DLD1 (cell line): ENCODE data around the gene CACNA2D4.

ENCODE experiments used
- in situ Hi-C: cut with HindIII; loops from 2 replicates; pipeline ENCODE4 v1.10.0; 2017; ENCODE audit warnings: low sequenced_read_pairs

Gene CACNA2D4

GRCh38 chr12:1793426-1794210 lies 124.8 kb downstream of the CACNA2D4 start:
- in situ Hi-C loops, result no loop called here

- in situ Hi-C loops, result no loop called here
Observed at GRCh38 chr12:1792406-1792805, 126.0 kb downstream of the CACNA2D4 start.

DNA sequence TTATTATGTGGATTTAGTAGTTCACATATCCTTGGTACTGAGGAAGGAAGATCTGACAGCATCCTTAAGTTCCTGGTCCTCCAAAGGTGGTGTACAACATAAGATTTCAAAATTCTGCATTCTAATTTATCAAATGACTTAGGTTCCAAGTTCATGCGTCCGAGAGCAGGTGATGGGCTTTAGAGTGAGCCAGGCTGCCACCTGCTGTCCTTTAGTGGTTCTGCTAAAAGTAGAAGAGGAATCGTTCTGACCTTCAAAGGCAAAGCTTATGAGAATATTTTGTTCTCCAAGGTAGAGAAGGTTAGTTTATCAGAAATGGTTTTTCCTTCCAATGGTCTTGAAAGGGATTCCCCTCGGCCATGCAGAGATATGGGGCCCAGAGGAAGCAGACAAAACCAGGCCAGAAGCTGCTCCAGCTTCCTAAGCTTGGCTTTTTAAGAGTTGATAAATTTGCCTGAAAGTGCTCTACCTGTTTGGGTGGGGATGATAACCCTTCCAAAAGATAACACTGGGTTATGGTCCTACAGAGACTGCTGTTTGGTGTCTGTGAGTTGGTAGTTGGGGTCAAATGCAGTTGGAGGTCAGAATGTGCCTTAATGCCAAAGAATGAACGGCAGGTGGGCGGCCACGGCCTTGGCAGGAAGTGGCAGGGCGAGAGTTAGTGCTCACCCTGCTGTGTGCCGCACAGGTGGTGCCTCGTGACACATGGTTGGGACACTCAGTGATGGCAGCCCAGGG lies 127.2 kb downstream of the CACNA2D4 start:
- in situ Hi-C loops, result no loop called here

GRCh38 chr12:1790444-1790843 lies 128.0 kb downstream of the CACNA2D4 start:
- in situ Hi-C loops, result no loop called here

- in situ Hi-C loops, result no loop called here
Observed at GRCh38 chr12:1787714-1788113, 130.7 kb downstream of the CACNA2D4 start.

- in situ Hi-C loops, result no loop called here
Observed at GRCh38 chr12:1782215-1782614, 136.2 kb downstream of the CACNA2D4 start.

DNA sequence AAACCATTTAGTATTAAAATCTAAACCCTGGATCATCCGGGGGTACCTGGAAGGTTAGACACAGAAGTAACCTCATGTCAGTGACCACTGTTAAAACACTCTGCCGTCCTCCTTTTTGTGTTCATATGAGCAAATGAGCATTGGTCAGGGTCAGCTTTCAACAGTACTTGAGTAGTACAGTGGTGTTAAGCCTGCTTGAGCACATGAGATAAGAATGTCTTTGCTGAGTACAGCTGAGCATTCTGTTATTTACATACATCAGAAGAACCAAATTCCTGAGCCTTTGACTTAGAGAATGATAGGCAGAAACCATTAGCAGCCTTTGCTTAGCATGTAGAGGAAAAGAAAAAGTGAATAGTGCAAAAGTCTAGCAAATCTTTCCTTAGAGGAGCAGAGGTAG lies 136.7 kb downstream of the CACNA2D4 start:
- in situ Hi-C loops, result no loop called here

GRCh38 chr12:1779783-1780182 lies 138.7 kb downstream of the CACNA2D4 start:
- in situ Hi-C loops, result no loop called here

- in situ Hi-C loops, result no loop called here
Observed at GRCh38 chr12:1778911-1779310, 139.5 kb downstream of the CACNA2D4 start.

DNA sequence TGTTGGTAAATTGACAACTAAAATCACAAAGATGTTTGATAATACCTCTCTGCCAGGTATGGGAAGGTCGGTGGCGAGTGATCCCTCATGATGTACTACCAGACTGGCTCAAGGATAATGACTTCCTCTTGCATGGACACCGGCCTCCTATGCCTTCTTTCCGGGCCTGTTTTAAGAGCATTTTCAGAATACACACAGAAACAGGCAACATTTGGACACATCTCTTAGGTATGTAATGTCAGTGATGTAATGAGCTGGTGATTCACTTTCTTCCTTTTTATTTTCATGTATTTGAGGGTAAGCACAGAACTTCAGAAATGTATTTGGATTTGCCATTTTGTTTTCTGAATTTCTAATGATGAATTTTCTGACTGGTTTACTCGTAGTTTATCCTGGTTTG lies 140.7 kb downstream of the CACNA2D4 start:
- in situ Hi-C loops, result no loop called here

DNA sequence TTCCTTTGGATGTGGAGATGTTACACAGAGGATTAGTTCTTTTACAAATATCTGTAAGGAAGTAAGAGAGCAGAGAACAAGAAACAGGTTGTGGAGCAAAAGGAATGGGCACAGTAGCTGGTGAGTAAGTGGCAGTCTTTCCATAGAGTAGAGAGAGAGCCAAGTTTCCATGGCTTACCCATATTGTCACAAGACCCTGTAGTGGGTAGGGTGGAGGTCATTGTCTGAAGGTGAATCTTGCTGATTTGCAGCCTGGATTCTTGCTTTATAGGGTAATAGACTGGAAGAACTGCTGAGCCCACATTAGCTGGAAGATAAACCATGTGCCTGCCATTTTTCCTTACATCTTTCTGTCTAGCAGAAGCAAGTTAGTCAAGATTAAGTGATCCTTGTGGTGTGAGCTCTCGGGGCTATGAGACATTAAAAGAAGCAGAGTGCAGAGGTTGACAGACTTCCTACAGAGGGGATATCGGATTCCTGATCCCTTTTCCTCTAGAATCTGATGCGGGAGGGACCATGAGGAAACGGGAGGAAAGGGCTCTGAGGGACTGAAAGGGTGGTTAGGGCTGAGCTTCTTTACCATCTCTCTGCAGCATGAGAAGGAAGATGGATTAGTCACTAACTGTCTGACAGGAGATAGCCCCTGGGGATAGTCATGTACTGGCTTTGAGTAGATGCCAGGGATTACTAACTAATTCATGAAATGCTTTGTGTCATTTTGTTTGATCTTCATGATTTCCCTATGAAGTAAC lies 142.1 kb downstream of the CACNA2D4 start:
- in situ Hi-C loops, result no loop called here

- in situ Hi-C loops, result no loop called here
Observed at GRCh38 chr12:1773937-1774655, 144.4 kb downstream of the CACNA2D4 start.

DNA sequence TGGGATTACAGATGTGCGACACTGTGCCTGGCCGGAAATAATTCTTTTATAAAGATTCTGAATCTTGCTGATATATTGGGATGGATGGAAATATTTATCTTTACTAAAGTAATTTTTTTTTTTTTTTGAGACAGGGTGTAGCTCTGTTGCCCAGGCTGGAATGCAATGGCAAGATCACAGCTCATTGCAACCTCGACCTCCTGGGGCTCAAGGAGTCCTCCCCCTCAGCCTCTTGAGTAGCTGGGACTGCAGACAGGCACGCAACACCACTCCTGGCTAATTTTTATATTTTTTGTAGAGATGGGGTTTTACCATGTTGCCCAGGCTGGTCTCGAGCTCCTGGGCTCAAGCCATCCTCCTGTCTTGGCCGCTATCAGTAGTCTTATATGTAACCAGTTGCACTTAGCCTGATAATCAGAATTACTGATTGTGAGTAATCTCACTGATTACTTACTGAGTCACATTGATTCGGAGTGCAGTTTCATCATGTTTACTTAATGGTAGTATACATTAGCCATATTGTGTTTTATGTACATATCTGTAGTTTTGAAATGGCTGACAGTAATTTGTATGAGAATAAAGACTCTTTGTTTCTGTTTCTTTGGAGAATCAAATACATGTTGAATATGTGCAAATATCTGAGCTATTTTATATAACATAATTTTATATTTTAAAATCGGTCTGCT lies 148.5 kb downstream of the CACNA2D4 start:
- in situ Hi-C loops, result no loop called here

GRCh38 chr12:1768615-1769014 lies 149.8 kb downstream of the CACNA2D4 start:
- in situ Hi-C loops, result no loop called here

DNA sequence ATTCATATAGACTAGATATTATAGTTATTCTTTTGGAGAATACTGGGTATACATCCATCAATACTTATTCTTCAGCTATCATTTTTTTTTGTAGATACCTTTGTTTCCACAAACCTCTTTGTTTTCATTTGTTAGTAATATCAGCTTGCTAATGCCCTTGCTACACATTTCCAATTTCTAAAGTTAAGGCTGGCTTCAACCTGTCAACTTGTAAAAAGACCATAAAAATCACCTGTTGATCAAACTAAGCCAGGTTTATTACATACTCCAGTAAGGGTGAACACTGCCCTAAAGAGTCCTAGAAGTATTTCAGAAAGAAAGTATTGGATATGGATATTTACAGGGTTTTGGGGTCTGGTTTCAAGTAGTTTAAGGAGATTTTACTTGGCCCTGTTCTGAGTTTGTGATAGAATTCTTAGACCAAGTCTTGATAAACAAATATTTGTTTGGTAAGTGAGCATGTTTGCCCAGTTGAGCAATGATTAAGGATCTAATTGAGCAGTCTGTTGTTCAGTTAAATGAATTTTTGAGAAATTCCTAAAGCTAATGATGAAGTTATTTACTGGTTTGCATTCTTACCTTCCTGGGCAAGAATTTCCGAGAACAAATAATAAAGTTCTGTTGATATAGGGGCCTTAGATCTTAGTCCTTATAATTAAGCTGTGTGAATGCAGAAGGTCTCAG lies 150.9 kb downstream of the CACNA2D4 start:
- in situ Hi-C loops, result no loop called here

GRCh38 chr12:1766110-1766509 lies 152.3 kb downstream of the CACNA2D4 start:
- in situ Hi-C loops, result no loop called here

- in situ Hi-C loops, result no loop called here
Observed at GRCh38 chr12:1763153-1763552, 155.3 kb downstream of the CACNA2D4 start.

- in situ Hi-C loops, result no loop called here
Observed at GRCh38 chr12:1761857-1762256, 156.6 kb downstream of the CACNA2D4 start.

- in situ Hi-C loops, result no loop called here
Observed at GRCh38 chr12:1760566-1761382, 157.7 kb downstream of the CACNA2D4 start.
